Testis (tissue), 2 donors: ENCODE measurements around the gene HARS2.
A peak's percentile ranks its signal among the peaks of the same experiment; 100 is the strongest.

Experiments
- CTCF ChIP-seq, 3 experiments: fragments of 450-650 bp in 2 of 3; fragments of 200-600 bp in 1 of 3; sonication (generic) in 1 of 3; IDR thresholded peaks; one replicate each; pipeline ENCODE4 v1.5.1; 2016 to 2019; ENCODE audit warnings: antibody characterized with exemption in 3 of 3, mild to moderate bottlenecking in 2 of 3, moderate library complexity in 1 of 3
- POLR2A ChIP-seq: fragments of 450-650 bp; IDR thresholded peaks from one replicate; pipeline ENCODE4 v1.6.1; 2017; ENCODE audit warnings: antibody characterized with exemption, mild to moderate bottlenecking, moderate library complexity

- TF ChIP-seq CTCF (IDR thresholded peaks at IDR 0.05) (no peak), POLR2A (peak; percentile 29)
Observed at GRCh38 chr5:140664359-140665119, 26.7 kb upstream of the HARS2 start, which contains the start of gene WDR55.
